ENCODE results near the gene SSH3.

The SSH3 gene

GRCh38 chr11:67278135-67278938, 25.0 kb upstream of the SSH3 start:
- in situ Hi-C loops (cut with HindIII; ENCODE audit: low pct_ligation_motif_present, low pct_unique_long_range_greater_than_20kb, low sequenced_read_pairs) = no loop called here
- no peak for DNase-seq

GRCh38 chr11:67278939-67279588, 24.3 kb upstream of the SSH3 start:
- in situ Hi-C loops (cut with HindIII; ENCODE audit: low pct_ligation_motif_present, low pct_unique_long_range_greater_than_20kb, low sequenced_read_pairs) = no loop called here
- no peak for DNase-seq

GRCh38 chr11:67279589-67280340, 23.6 kb upstream of the SSH3 start:
- in situ Hi-C loops (cut with HindIII; ENCODE audit: low pct_ligation_motif_present, low pct_unique_long_range_greater_than_20kb, low sequenced_read_pairs) = no loop called here
- no peak for DNase-seq

- in situ Hi-C loops (cut with HindIII; ENCODE audit: low pct_ligation_motif_present, low pct_unique_long_range_greater_than_20kb, low sequenced_read_pairs) = no loop called here
These were observed 23.0 kb upstream of the SSH3 start for GRCh38 chr11:67280341-67280787.

GRCh38 chr11:67280788-67281551, 22.4 kb upstream of the SSH3 start:
- no peak for DNase-seq
- in situ Hi-C loops (cut with HindIII; ENCODE audit: low pct_ligation_motif_present, low pct_unique_long_range_greater_than_20kb, low sequenced_read_pairs) = no loop called here

More at GRCh38 chr11:67280341-67280787, 23.0 kb upstream of the SSH3 start:
- DNase-seq = no peak

GRCh38 chr11:67281552-67282150, 21.7 kb upstream of the SSH3 start:
- in situ Hi-C loops (cut with HindIII; ENCODE audit: low pct_ligation_motif_present, low pct_unique_long_range_greater_than_20kb, low sequenced_read_pairs) = no loop called here
- DNase-seq = no peak

- no peak for DNase-seq
- in situ Hi-C loops (cut with HindIII; ENCODE audit: low pct_ligation_motif_present, low pct_unique_long_range_greater_than_20kb, low sequenced_read_pairs) = no loop called here
These were observed 21.0 kb upstream of the SSH3 start for GRCh38 chr11:67282155-67282875.

GRCh38 chr11:67282876-67283371, 20.4 kb upstream of the SSH3 start:
- in situ Hi-C loops (cut with HindIII; ENCODE audit: low pct_ligation_motif_present, low pct_unique_long_range_greater_than_20kb, low sequenced_read_pairs) = no loop called here
- DNase-seq = no peak

GRCh38 chr11:67283481-67283963, 19.8 kb upstream of the SSH3 start:
- in situ Hi-C loops (cut with HindIII; ENCODE audit: low pct_ligation_motif_present, low pct_unique_long_range_greater_than_20kb, low sequenced_read_pairs) = no loop called here
- DNase-seq = no peak

- in situ Hi-C loops (cut with HindIII; ENCODE audit: low pct_ligation_motif_present, low pct_unique_long_range_greater_than_20kb, low sequenced_read_pairs) = no loop called here
- DNase-seq = no peak
These were observed 18.4 kb upstream of the SSH3 start for GRCh38 chr11:67284811-67285540.

- in situ Hi-C loops (cut with HindIII; ENCODE audit: low pct_ligation_motif_present, low pct_unique_long_range_greater_than_20kb, low sequenced_read_pairs) = no loop called here
- DNase-seq = no peak
These were observed 17.5 kb upstream of the SSH3 start for GRCh38 chr11:67285541-67286498.

GRCh38 chr11:67286621-67287333, 16.6 kb upstream of the SSH3 start:
- no peak for DNase-seq
- in situ Hi-C loops (cut with HindIII; ENCODE audit: low pct_ligation_motif_present, low pct_unique_long_range_greater_than_20kb, low sequenced_read_pairs) = no loop called here

GRCh38 chr11:67287355-67288197, 15.8 kb upstream of the SSH3 start:
- in situ Hi-C loops (cut with HindIII; ENCODE audit: low pct_ligation_motif_present, low pct_unique_long_range_greater_than_20kb, low sequenced_read_pairs) = no loop called here
- no peak for DNase-seq

GRCh38 chr11:67288198-67288451, 15.2 kb upstream of the SSH3 start:
- in situ Hi-C loops (cut with HindIII; ENCODE audit: low pct_ligation_motif_present, low pct_unique_long_range_greater_than_20kb, low sequenced_read_pairs) = no loop called here
- DNase-seq = no peak
